OCI-LY1 (cell line): ENCODE data around the gene ANKMY1.

Experiments
- H2AFZ ChIP-seq: fragments of 200-600 bp; sonication (generic), shearing (Covaris generic); 2 replicates; pipeline ENCODE4 v1.6.0; 2014; ENCODE audit warnings: antibody characterized with exemption, mild to moderate bottlenecking, low read length
- H3F3A ChIP-seq: fragments of 200-600 bp; sonication (generic), shearing (Covaris generic); 2 replicates; pipeline ENCODE4 v1.6.0; 2014; ENCODE audit warnings: mild to moderate bottlenecking, antibody characterized with exemption, low read length, moderate library complexity; ENCODE audit not compliant: insufficient read depth
- H3K27ac ChIP-seq: fragments of 200-600 bp; sonication (generic); 2 replicates; pipeline ENCODE4 v1.5.1; 2014; ENCODE audit warnings: low read length, mixed run types, mild to moderate bottlenecking, low read depth; ENCODE audit not compliant: poor library complexity, severe bottlenecking
- H3K27me3 ChIP-seq: fragments of 200-600 bp; sonication (generic); 2 replicates; pipeline ENCODE4 v1.6.0; 2014; ENCODE audit warnings: antibody characterized with exemption, mild to moderate bottlenecking, low read length, moderate library complexity; ENCODE audit not compliant: insufficient read depth
- H3K36me3 ChIP-seq: fragments of 200-600 bp; sonication (generic); 2 replicates; pipeline ENCODE4 v1.6.1; 2014; ENCODE audit warnings: mild to moderate bottlenecking, antibody characterized with exemption, low read length, moderate library complexity, mixed read lengths; ENCODE audit not compliant: insufficient read depth
- H3K4me1 ChIP-seq: fragments of 200-600 bp; sonication (generic); 2 replicates; pipeline ENCODE4 v1.5.1; 2014; ENCODE audit warnings: mild to moderate bottlenecking, low read length, moderate library complexity; ENCODE audit not compliant: insufficient read depth, severe bottlenecking
- H3K4me2 ChIP-seq: fragments of 200-600 bp; sonication (generic), shearing (Covaris generic); 2 replicates; pipeline ENCODE4 v1.6.1; 2014; ENCODE audit warnings: low read length
- H3K4me3 ChIP-seq: fragments of 200-600 bp; sonication (generic); 2 replicates; pipeline ENCODE4 v1.5.1; 2014; ENCODE audit warnings: low read length, low read depth, mild to moderate bottlenecking, mixed read lengths; ENCODE audit not compliant: poor library complexity, severe bottlenecking
- H3K79me2 ChIP-seq: fragments of 200-600 bp; shearing (Covaris generic); 2 replicates; pipeline ENCODE4 v1.6.1; 2016; ENCODE audit warnings: mixed run types, low read length, mixed read lengths; ENCODE audit not compliant: insufficient read depth
- H3K9ac ChIP-seq: fragments of 200-600 bp; sonication (generic), shearing (Covaris generic); 2 replicates; pipeline ENCODE4 v1.6.1; 2014; ENCODE audit warnings: mild to moderate bottlenecking, low read length, mixed read lengths
- H3K9me2 ChIP-seq: fragments of 200-600 bp; sonication (generic), shearing (Covaris generic); 2 replicates; pipeline ENCODE4 v1.6.1; 2014; ENCODE audit warnings: low read depth, mild to moderate bottlenecking, low read length, mixed read lengths
- H3K9me3 ChIP-seq: fragments of 200-600 bp; shearing (Covaris generic); 2 replicates; pipeline ENCODE4 v1.6.1; 2014; ENCODE audit warnings: low read length, mixed read lengths
- H4K20me1 ChIP-seq: fragments of 200-600 bp; sonication (generic), shearing (Covaris generic); 2 replicates; pipeline ENCODE4 v1.6.0; 2016; ENCODE audit warnings: mild to moderate bottlenecking, low read length; ENCODE audit not compliant: insufficient read depth
- CTCF ChIP-seq: fragments of 200-600 bp; sonication (generic), shearing (Covaris generic); IDR thresholded peaks from 2 replicates; pipeline ENCODE4 v1.5.1; 2017; ENCODE audit warnings: mild to moderate bottlenecking, antibody characterized with exemption, low read length, moderate library complexity, mixed read lengths
- EZH2 ChIP-seq: fragments of 200-600 bp; sonication (generic), shearing (Covaris generic); IDR thresholded peaks from 2 replicates; pipeline ENCODE4 v1.8.0; 2017; ENCODE audit warnings: borderline replicate concordance, mixed run types, mild to moderate bottlenecking, antibody characterized with exemption, low read length, moderate library complexity, mixed read lengths

ANKMY1 gene

GRCh38 chr2:240570531-240571313 is 12.9 kb upstream of the ANKMY1 start:
- no peak for TF ChIP-seq EZH2
- no peak for TF ChIP-seq CTCF
- Histone ChIP-seq H3K27me3 (no peaks in the 10 kb centered on the region), H3K79me2 (no peaks in the 10 kb centered on the region), H4K20me1 (no peaks in the 10 kb centered on the region), H3K9me3 (no peaks in the 10 kb centered on the region), H3K4me3 (peak overlapping the region; percentile 94), H3K9ac (no peak overlapping the region; the same call in 1 of the 2 replicates), H3K4me2 (peak overlapping the region; percentile 88; the same call in 1 of the 2 replicates), H2AFZ (no peak overlapping the region), H3K4me1 (peaks cover 38% of the 10 kb centered on the region), H3K36me3 (peaks cover 14% of the 10 kb centered on the region), H3K9me2 (no peaks in the 10 kb centered on the region), H3K27ac (no peak overlapping the region), H3F3A (no peaks in the 10 kb centered on the region)

GRCh38 chr2:240569998-240570530 is 12.3 kb upstream of the ANKMY1 start:
- H3K79me2 ChIP-seq, result no peaks in the 10 kb centered on the region
- peaks cover 45% of the 10 kb centered on the region for H3K4me1 ChIP-seq
- H3K4me3 ChIP-seq, result peak overlapping the region; percentile 94
- H3K9me2 ChIP-seq, result no peaks in the 10 kb centered on the region
- no peaks in the 10 kb centered on the region for H3K27me3 ChIP-seq
- H4K20me1 ChIP-seq, result no peaks in the 10 kb centered on the region
- peaks cover 8% of the 10 kb centered on the region for H3K36me3 ChIP-seq
- TF ChIP-seq EZH2 (no peak), CTCF (no peak)
- no peak overlapping the region for H3K27ac ChIP-seq
- no peaks in the 10 kb centered on the region for H3F3A ChIP-seq
- H3K4me2 ChIP-seq, result peak overlapping the region; percentile 88
- no peaks in the 10 kb centered on the region for H3K9me3 ChIP-seq
- H3K9ac ChIP-seq, result peak overlapping the region; percentile 87; the same call in 1 of the 2 replicates
- no peak overlapping the region for H2AFZ ChIP-seq

GRCh38 chr2:240569523-240569997 is 11.8 kb upstream of the ANKMY1 start:
- no peak overlapping the region for H2AFZ ChIP-seq
- no peak for TF ChIP-seq CTCF
- no peak for TF ChIP-seq EZH2
- H3K4me2 ChIP-seq, result peak overlapping the region; percentile 88
- H3K27ac ChIP-seq, result no peak overlapping the region
- peaks cover 50% of the 10 kb centered on the region for H3K4me1 ChIP-seq
- no peaks in the 10 kb centered on the region for H3K9me3 ChIP-seq
- H4K20me1 ChIP-seq, result no peaks in the 10 kb centered on the region
- no peaks in the 10 kb centered on the region for H3K9me2 ChIP-seq
- peak overlapping the region; percentile 87 for H3K9ac ChIP-seq
- H3K4me3 ChIP-seq, result peak overlapping the region; percentile 94
- H3K36me3 ChIP-seq, result peaks cover 3% of the 10 kb centered on the region; the same call in 1 of the 2 replicates
- H3K27me3 ChIP-seq, result no peaks in the 10 kb centered on the region
- H3F3A ChIP-seq, result no peaks in the 10 kb centered on the region
- no peaks in the 10 kb centered on the region for H3K79me2 ChIP-seq
